Neural cell (in vitro differentiated cells): Measurements from ENCODE around the gene SLC15A2. TPM values are rescaled to one million over a fixed set of nuclear protein-coding genes. Genes with fewer than 3 reads are reported as not detected.
"Not testable (repeated sequence)": the region's sequence is repeated elsewhere in the genome, so short reads cannot be mapped to it uniquely, and the experiment has no call there.

Experiments used
- H2AFZ ChIP-seq: fragments of 200-600, 300-800 bp; sonication (generic), shearing (Covaris generic); 2 replicates; pipeline ENCODE4 v1.6.0; 2014; ENCODE audit warnings: low read depth, mild to moderate bottlenecking, antibody characterized with exemption, low read length, moderate library complexity
- H3F3A ChIP-seq: fragments of 200-600 bp; shearing (Covaris generic); 2 replicates; pipeline ENCODE4 v1.6.1; 2016; ENCODE audit warnings: mild to moderate bottlenecking, moderate library complexity, mixed read lengths, antibody characterized with exemption, low read length; ENCODE audit not compliant: insufficient read depth, poor library complexity, severe bottlenecking
- H3K27ac ChIP-seq: fragments of 200-600, 300-800 bp; sonication (generic), shearing (Covaris generic); 2 replicates; pipeline ENCODE4 v1.5.1; 2014; ENCODE audit warnings: mild to moderate bottlenecking, low read length, moderate library complexity
- H3K27me3 ChIP-seq: fragments of 300-800, 200-600 bp; sonication (generic), shearing (Covaris generic); 2 replicates; pipeline ENCODE4 v1.6.0; 2014; ENCODE audit warnings: mild to moderate bottlenecking, low read depth, low read length, moderate library complexity; ENCODE audit not compliant: insufficient read depth
- H3K36me3 ChIP-seq: fragments of 300-800, 200-600 bp; sonication (generic), shearing (Covaris generic); 2 replicates; pipeline ENCODE4 v1.5.1; 2014; ENCODE audit warnings: mild to moderate bottlenecking, antibody characterized with exemption, low read length, moderate library complexity; ENCODE audit not compliant: insufficient read depth
- H3K4me2 ChIP-seq: fragments of 300-800, 200-600 bp; sonication (generic), shearing (Covaris generic); 2 replicates; pipeline ENCODE4 v1.6.0; 2014; ENCODE audit warnings: mild to moderate bottlenecking, low read length
- H3K4me3 ChIP-seq: fragments of 300-800, 200-600 bp; sonication (generic), shearing (Covaris generic); 2 replicates; pipeline ENCODE4 v1.5.1; 2014; ENCODE audit warnings: mild to moderate bottlenecking, low read length, moderate library complexity
- H3K79me2 ChIP-seq: fragments of 200-600 bp; shearing (Covaris generic); replicated peaks from 2 replicates; pipeline ENCODE4 v1.6.0; 2014; ENCODE audit warnings: mild to moderate bottlenecking, low read length, moderate library complexity; ENCODE audit not compliant: insufficient read depth
- H3K9ac ChIP-seq: fragments of 300-800, 200-600 bp; sonication (generic), shearing (Covaris generic); 2 replicates; pipeline ENCODE4 v1.6.1; 2016; ENCODE audit warnings: mild to moderate bottlenecking, low read length, mixed read lengths
- H3K9me2 ChIP-seq: fragments of 200-600 bp; shearing (Covaris generic); 2 replicates; pipeline ENCODE4 v1.6.1; 2016; ENCODE audit warnings: mild to moderate bottlenecking, low read length, mixed read lengths; ENCODE audit not compliant: insufficient read depth
- H3K9me3 ChIP-seq: fragments of 200-600, 300-800 bp; sonication (generic), shearing (Covaris generic); 2 replicates; pipeline ENCODE4 v1.6.1; 2016; ENCODE audit warnings: mild to moderate bottlenecking, mixed run types, low read length, moderate library complexity, mixed read lengths
- H4K20me1 ChIP-seq: fragments of 200-600 bp; shearing (Covaris generic); 2 replicates; pipeline ENCODE4 v1.6.1; 2016; ENCODE audit warnings: mild to moderate bottlenecking, mixed run types; ENCODE audit not compliant: insufficient read depth
- CTCF ChIP-seq: fragments of 450-650 bp; IDR thresholded peaks from 2 replicates; pipeline ENCODE4 v1.5.1; 2014; ENCODE audit warnings: antibody characterized with exemption, mild to moderate bottlenecking, moderate library complexity; ENCODE audit not compliant: poor library complexity, severe bottlenecking
- EP300 ChIP-seq: fragments of 450-650 bp; conservative IDR thresholded peaks from 2 replicates; pipeline ENCODE4 v1.6.1; 2014; ENCODE audit warnings: antibody characterized with exemption, mild to moderate bottlenecking, moderate library complexity; ENCODE audit not compliant: poor library complexity, severe bottlenecking
- EZH2 ChIP-seq: fragments of 200-600, 300-800 bp; shearing (Covaris generic), sonication (generic); IDR thresholded peaks from 2 replicates; pipeline ENCODE4 v1.6.1; 2014; ENCODE audit warnings: antibody characterized with exemption, low read length, borderline replicate concordance, mild to moderate bottlenecking; ENCODE audit not compliant: insufficient read depth, poor library complexity, severe bottlenecking
- MXI1 ChIP-seq: fragments of 450-650 bp; conservative IDR thresholded peaks from 2 replicates; pipeline ENCODE4 v1.6.1; 2014; ENCODE audit warnings: antibody characterized with exemption, mild to moderate bottlenecking; ENCODE audit not compliant: poor library complexity, severe bottlenecking
- POLR2AphosphoS5 ChIP-seq: IDR thresholded peaks from 2 replicates; pipeline ENCODE4 v1.6.1; 2012
- RAD21 ChIP-seq: fragments of 450-650 bp; conservative IDR thresholded peaks from 2 replicates; pipeline ENCODE4 v1.6.1; 2014; ENCODE audit warnings: antibody characterized with exemption, mild to moderate bottlenecking, moderate library complexity
- SMC3 ChIP-seq: fragments of 450-650 bp; conservative IDR thresholded peaks from 2 replicates; pipeline ENCODE4 v1.6.1; 2014; ENCODE audit warnings: antibody characterized with exemption, mild to moderate bottlenecking, moderate library complexity; ENCODE audit not compliant: poor library complexity
- TAF1 ChIP-seq: IDR thresholded peaks from 2 replicates; pipeline ENCODE4 v1.6.1; 2012; ENCODE audit warnings: low read depth
- polyA plus RNA-seq: library from polyadenylated mRNA; depleted of rRNA; stranded (reverse); fragments of >200 nt; gene quantifications from 2 replicates; pipeline ENCODE4 v1.2.3, GENCODE V29; 2014
- TF ChIP-seq, protein P1 (sequence below): IDR thresholded peaks from 2 replicates; pipeline ENCODE4 v1.6.1; 2012; ENCODE audit warnings: borderline replicate concordance

Gene SLC15A2
- polyA plus RNA-seq, 1 donor from 2014 or later, result 1.6 TPM

DNA sequence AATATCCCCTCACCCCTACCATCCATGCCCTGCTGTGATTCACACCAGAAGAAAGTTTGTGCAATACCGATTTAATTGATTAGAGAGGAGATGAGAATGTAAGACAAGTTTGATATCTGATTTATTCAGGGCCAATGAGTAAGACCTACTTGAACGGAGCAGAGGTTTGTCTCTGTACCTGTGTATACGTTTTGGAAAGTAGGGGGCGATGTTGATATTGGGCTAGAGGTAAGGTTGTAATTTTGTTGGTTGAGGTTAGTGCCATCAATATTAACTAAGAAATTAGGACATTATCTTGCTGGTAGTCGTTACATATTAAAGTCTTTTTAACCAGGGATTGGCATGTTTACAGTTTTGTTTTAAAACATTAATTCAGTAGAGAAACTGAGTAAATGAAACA, 38.6 kb upstream of the SLC15A2 start:
- H3F3A ChIP-seq, result no peaks in the 10 kb centered on the region
- H3K36me3 ChIP-seq, result no peaks in the 10 kb centered on the region
- no peaks in the 10 kb centered on the region for H3K27me3 ChIP-seq
- no peak overlapping the region for H3K27ac ChIP-seq
- no peak overlapping the region for H2AFZ ChIP-seq
- H3K79me2 ChIP-seq, result no peaks in the 10 kb centered on the region
- H3K4me3 ChIP-seq, result no peak overlapping the region
- H3K9ac ChIP-seq, result no peak overlapping the region
- no peaks in the 10 kb centered on the region for H3K9me3 ChIP-seq
- H3K4me2 ChIP-seq, result no peak overlapping the region
- H4K20me1 ChIP-seq, result no peaks in the 10 kb centered on the region
- TF ChIP-seq, protein P1, sequence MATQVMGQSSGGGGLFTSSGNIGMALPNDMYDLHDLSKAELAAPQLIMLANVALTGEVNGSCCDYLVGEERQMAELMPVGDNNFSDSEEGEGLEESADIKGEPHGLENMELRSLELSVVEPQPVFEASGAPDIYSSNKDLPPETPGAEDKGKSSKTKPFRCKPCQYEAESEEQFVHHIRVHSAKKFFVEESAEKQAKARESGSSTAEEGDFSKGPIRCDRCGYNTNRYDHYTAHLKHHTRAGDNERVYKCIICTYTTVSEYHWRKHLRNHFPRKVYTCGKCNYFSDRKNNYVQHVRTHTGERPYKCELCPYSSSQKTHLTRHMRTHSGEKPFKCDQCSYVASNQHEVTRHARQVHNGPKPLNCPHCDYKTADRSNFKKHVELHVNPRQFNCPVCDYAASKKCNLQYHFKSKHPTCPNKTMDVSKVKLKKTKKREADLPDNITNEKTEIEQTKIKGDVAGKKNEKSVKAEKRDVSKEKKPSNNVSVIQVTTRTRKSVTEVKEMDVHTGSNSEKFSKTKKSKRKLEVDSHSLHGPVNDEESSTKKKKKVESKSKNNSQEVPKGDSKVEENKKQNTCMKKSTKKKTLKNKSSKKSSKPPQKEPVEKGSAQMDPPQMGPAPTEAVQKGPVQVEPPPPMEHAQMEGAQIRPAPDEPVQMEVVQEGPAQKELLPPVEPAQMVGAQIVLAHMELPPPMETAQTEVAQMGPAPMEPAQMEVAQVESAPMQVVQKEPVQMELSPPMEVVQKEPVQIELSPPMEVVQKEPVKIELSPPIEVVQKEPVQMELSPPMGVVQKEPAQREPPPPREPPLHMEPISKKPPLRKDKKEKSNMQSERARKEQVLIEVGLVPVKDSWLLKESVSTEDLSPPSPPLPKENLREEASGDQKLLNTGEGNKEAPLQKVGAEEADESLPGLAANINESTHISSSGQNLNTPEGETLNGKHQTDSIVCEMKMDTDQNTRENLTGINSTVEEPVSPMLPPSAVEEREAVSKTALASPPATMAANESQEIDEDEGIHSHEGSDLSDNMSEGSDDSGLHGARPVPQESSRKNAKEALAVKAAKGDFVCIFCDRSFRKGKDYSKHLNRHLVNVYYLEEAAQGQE, result no peak
- no peak for TF ChIP-seq CTCF
- no peak for TF ChIP-seq RAD21
- TF ChIP-seq MXI1, result no peak
- no peak for TF ChIP-seq POLR2AphosphoS5
- TF ChIP-seq EZH2, result no peak
- no peak for TF ChIP-seq EP300
- TF ChIP-seq TAF1, result no peak
- no peak for TF ChIP-seq SMC3
- no peaks in the 10 kb centered on the region for H3K9me2 ChIP-seq

DNA sequence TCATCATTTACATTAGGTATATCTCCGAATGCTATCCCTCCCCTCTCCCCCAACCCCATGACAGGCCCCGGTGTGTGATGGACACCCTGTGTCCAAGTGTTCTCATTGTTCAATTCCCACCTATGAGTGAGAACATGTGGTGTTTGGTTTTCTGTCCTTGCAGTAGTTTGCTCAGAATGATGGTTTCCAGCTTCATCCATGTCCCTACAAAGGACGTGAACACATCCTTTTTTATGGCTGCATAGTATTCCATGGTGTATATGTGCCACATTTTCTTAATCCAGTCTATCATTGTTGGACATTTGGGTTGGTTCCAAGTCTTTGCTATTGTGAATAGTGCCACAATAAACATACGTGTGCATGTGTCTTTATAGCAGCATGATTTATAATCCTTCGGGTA, 36.4 kb upstream of the SLC15A2 start:
- not testable (repeated sequence) for H3K27me3 ChIP-seq, H2AFZ ChIP-seq, H3K9me3 ChIP-seq, H3K4me3 ChIP-seq, H3K79me2 ChIP-seq, H3F3A ChIP-seq, H3K9ac ChIP-seq, H3K36me3 ChIP-seq, H3K27ac ChIP-seq, H4K20me1 ChIP-seq, H3K4me2 ChIP-seq, H3K9me2 ChIP-seq

GRCh38 chr3:121863247-121863646, 31.0 kb upstream of the SLC15A2 start:
- not testable (repeated sequence) for H3K79me2 ChIP-seq, H3K9ac ChIP-seq, H3K36me3 ChIP-seq, H3K4me3 ChIP-seq, H4K20me1 ChIP-seq, H2AFZ ChIP-seq, H3F3A ChIP-seq, H3K9me2 ChIP-seq, H3K4me2 ChIP-seq, H3K27me3 ChIP-seq, H3K27ac ChIP-seq, H3K9me3 ChIP-seq
